GM21619 (cell line): Measurements from ENCODE around the gene GMPR2.
"Not testable (repeated sequence)": the region's sequence is repeated elsewhere in the genome, so short reads cannot be mapped to it uniquely, and the experiment has no call there.

Experiments used
- ATAC-seq: cut with Tn5 transposase; IDR thresholded peaks from one replicate; pipeline ENCODE4 v1.9.1; 2021; ENCODE audit not compliant: unreplicated experiment

GMPR2 gene

GRCh38 chr14:24198814-24199524, 33.8 kb upstream of the GMPR2 start:
- ATAC-seq = no peak

GRCh38 chr14:24202538-24202937, 30.2 kb upstream of the GMPR2 start:
- not testable (repeated sequence) for ATAC-seq

GRCh38 chr14:24203249-24203886, 29.4 kb upstream of the GMPR2 start:
- ATAC-seq = not testable (repeated sequence)

- no peak for ATAC-seq
Observed at GRCh38 chr14:24204163-24205146, 28.3 kb upstream of the GMPR2 start.

- no peak for ATAC-seq
Observed at GRCh38 chr14:24206260-24207103, 26.2 kb upstream of the GMPR2 start.

GRCh38 chr14:24207104-24207551, 25.6 kb upstream of the GMPR2 start:
- no peak for ATAC-seq

- no peak for ATAC-seq
Observed at GRCh38 chr14:24207625-24208024, 25.1 kb upstream of the GMPR2 start.

- no peak for ATAC-seq
Observed at GRCh38 chr14:24211311-24211710, 21.4 kb upstream of the GMPR2 start.

- peak; percentile 77 for ATAC-seq
Observed at GRCh38 chr14:24212924-24213865, 19.5 kb upstream of the GMPR2 start, which contains the start of gene CHMP4A. TSS of gene CHMP4A (minus strand) at chr14:24213488. CDS start at chr14:24213439, 49 bp downstream.

- ATAC-seq = no peak
Observed at GRCh38 chr14:24213866-24214662, 18.7 kb upstream of the GMPR2 start.

GRCh38 chr14:24215495-24216344, 17.0 kb upstream of the GMPR2 start, which contains the start of gene MDP1:
TSS of gene MDP1 (minus strand) at chr14:24216066. CDS start at chr14:24215955, 111 bp downstream.
- ATAC-seq = peak; percentile 60

GRCh38 chr14:24216345-24216699, 16.4 kb upstream of the GMPR2 start:
- no peak for ATAC-seq

GRCh38 chr14:24216876-24217275, 15.9 kb upstream of the GMPR2 start:
- not testable (repeated sequence) for ATAC-seq

GRCh38 chr14:24219080-24219479, 13.6 kb upstream of the GMPR2 start:
- no peak for ATAC-seq

GRCh38 chr14:24219521-24219920, 13.2 kb upstream of the GMPR2 start:
- no peak for ATAC-seq

GRCh38 chr14:24222987-24223386, 9.7 kb upstream of the GMPR2 start:
- not testable (repeated sequence) for ATAC-seq

GRCh38 chr14:24224618-24225071, 8.1 kb upstream of the GMPR2 start:
- no peak for ATAC-seq
